GM23338 (cell line): ENCODE data around the gene CD99L2. TPM values are rescaled to one million over a fixed set of nuclear protein-coding genes. Genes with fewer than 3 reads are reported as not detected.

Experiments used
- ATAC-seq: fragments of 200-7000 bp; cut with Tn5 transposase; 3 replicates; pipeline ENCODE4 v1.9.1; 2020
- DNase-seq: peaks from one replicate; pipeline ENCODE4 v3.0.0-alpha.2; 2015; ENCODE audit warnings: low spot score
- H2AFZ ChIP-seq: fragments of 200-600 bp; sonication (generic); 2 replicates; pipeline ENCODE4 v1.8.0; 2016; ENCODE audit warnings: antibody characterized with exemption, mild to moderate bottlenecking, moderate library complexity
- H3F3A ChIP-seq: fragments of 200-600 bp; sonication (generic); replicated peaks from 2 replicates; pipeline ENCODE4 v1.8.0; 2017; ENCODE audit warnings: antibody characterized with exemption, mixed run types, low read depth
- H3K27ac ChIP-seq: fragments of 200-600 bp; sonication (generic); 2 replicates; pipeline ENCODE4 v1.6.1; 2016; ENCODE audit warnings: low read depth
- H3K27me3 ChIP-seq: fragments of 200-600 bp; sonication (generic); 2 replicates; pipeline ENCODE4 v1.8.0; 2016; ENCODE audit warnings: mild to moderate bottlenecking, mixed run types, moderate library complexity; ENCODE audit not compliant: insufficient read depth
- H3K36me3 ChIP-seq: fragments of 200-600 bp; sonication (generic); 2 replicates; pipeline ENCODE4 v1.8.0; 2016; ENCODE audit warnings: mild to moderate bottlenecking; ENCODE audit not compliant: insufficient read depth
- H3K4me1 ChIP-seq: fragments of 200-600 bp; sonication (generic); 2 replicates; pipeline ENCODE4 v1.8.0; 2016; ENCODE audit warnings: mild to moderate bottlenecking, moderate library complexity; ENCODE audit not compliant: insufficient read depth
- H3K4me2 ChIP-seq: fragments of 200-600 bp; sonication (generic); 2 replicates; pipeline ENCODE4 v1.7.1; 2017; ENCODE audit warnings: mixed run types
- H3K4me3 ChIP-seq: fragments of 200-600 bp; sonication (generic); 2 replicates; pipeline ENCODE4 v1.6.1; 2016; ENCODE audit warnings: mixed run types
- H3K79me2 ChIP-seq: fragments of 200-600 bp; sonication (generic); replicated peaks from 2 replicates; pipeline ENCODE4 v1.8.0; 2017; ENCODE audit warnings: mild to moderate bottlenecking; ENCODE audit not compliant: insufficient read depth
- H3K9me2 ChIP-seq: fragments of 200-600 bp; sonication (generic); 2 replicates; pipeline ENCODE4 v1.8.0; 2017; ENCODE audit not compliant: insufficient read depth
- H4K20me1 ChIP-seq: fragments of 200-600 bp; sonication (generic); replicated peaks from 2 replicates; pipeline ENCODE4 v1.8.0; 2017; ENCODE audit warnings: mild to moderate bottlenecking; ENCODE audit not compliant: insufficient read depth
- H3K27ac Mint-ChIP-seq: 2 replicates; pipeline ENCODE4 v1.8.0; 2020; ENCODE audit warnings: inconsistent platforms, mild to moderate bottlenecking, moderate library complexity, mixed read lengths
- H3K27me3 Mint-ChIP-seq: 3 replicates; pipeline ENCODE4 v1.8.0; 2022; ENCODE audit warnings: low read depth, mild to moderate bottlenecking, moderate library complexity, mixed read lengths, inconsistent platforms; ENCODE audit not compliant: insufficient read depth, poor library complexity
- H3K36me3 Mint-ChIP-seq: 3 replicates; pipeline ENCODE4 v1.8.0; 2021; ENCODE audit warnings: low read depth, mild to moderate bottlenecking, inconsistent platforms, moderate library complexity, mixed read lengths
- H3K4me1 Mint-ChIP-seq: 3 replicates; pipeline ENCODE4 v1.8.0; 2020; ENCODE audit warnings: mild to moderate bottlenecking, inconsistent platforms, mixed read lengths
- H3K4me3 Mint-ChIP-seq: 3 replicates; pipeline ENCODE4 v1.8.0; 2021; ENCODE audit warnings: moderate library complexity, mild to moderate bottlenecking, inconsistent platforms, mixed read lengths
- H3K9me3 Mint-ChIP-seq: 3 replicates; pipeline ENCODE4 v1.8.0; 2020; ENCODE audit warnings: moderate library complexity, mild to moderate bottlenecking, inconsistent platforms, mixed read lengths
- CREB1 ChIP-seq: fragments of 250-450 bp; sonication (Bioruptor Pico); IDR thresholded peaks from 2 replicates; pipeline ENCODE4 v1.5.0; 2020; ENCODE audit warnings: low read depth, mild to moderate bottlenecking, moderate library complexity
- CTCF ChIP-seq, 2 experiments: fragments of 200-600 bp in 1 of 2; sonication (generic) in 1 of 2; conservative IDR thresholded peaks; 2 replicates each; pipeline versions ENCODE4 v1.5.1 to v1.6.1; 2016 to 2017; ENCODE audit warnings: antibody characterized with exemption in 2 of 2, low read depth in 2 of 2, mild to moderate bottlenecking in 2 of 2, moderate library complexity in 1 of 2
- ETS1 ChIP-seq: IDR thresholded peaks from 2 replicates; pipeline ENCODE4 v1.6.1; 2016; ENCODE audit warnings: antibody characterized with exemption
- EZH2 ChIP-seq: fragments of 200-600 bp; sonication (generic); IDR thresholded peaks from one replicate; pipeline ENCODE4 v1.8.0; 2017; ENCODE audit warnings: antibody characterized with exemption, mild to moderate bottlenecking, low read depth; ENCODE audit not compliant: unreplicated experiment
- EZH2phosphoT487 ChIP-seq: fragments of 200-600 bp; sonication (generic); IDR thresholded peaks from one replicate; pipeline ENCODE4 v1.8.1; 2018; ENCODE audit warnings: antibody characterized with exemption; ENCODE audit not compliant: unreplicated experiment
- JUNB ChIP-seq: IDR thresholded peaks from one replicate; pipeline ENCODE4 v1.6.1; 2016; ENCODE audit warnings: antibody characterized with exemption; ENCODE audit not compliant: unreplicated experiment
- NANOG ChIP-seq: IDR thresholded peaks from 2 replicates; pipeline ENCODE4 v1.6.1; 2016; ENCODE audit warnings: antibody characterized with exemption, borderline replicate concordance
- POLR2AphosphoS5 ChIP-seq: IDR thresholded peaks from 2 replicates; pipeline ENCODE4 v1.6.1; 2016; ENCODE audit warnings: antibody characterized with exemption, low read depth
- REST ChIP-seq: IDR thresholded peaks from one replicate; pipeline ENCODE4 v1.6.1; 2018; ENCODE audit warnings: antibody characterized with exemption; ENCODE audit not compliant: unreplicated experiment
- STAT1 ChIP-seq: IDR thresholded peaks from one replicate; pipeline ENCODE4 v1.6.1; 2016; ENCODE audit warnings: antibody characterized with exemption; ENCODE audit not compliant: unreplicated experiment
- ZNF114 ChIP-seq: fragments of 250-450 bp; sonication (Bioruptor Pico); IDR thresholded peaks from 2 replicates; pipeline ENCODE4 v1.5.0; 2020; ENCODE audit warnings: mild to moderate bottlenecking, moderate library complexity
- ZNF331 ChIP-seq: fragments of 250-450 bp; sonication (Bioruptor Pico); IDR thresholded peaks from 2 replicates; pipeline ENCODE4 v1.5.0; 2020; ENCODE audit warnings: low read depth, mild to moderate bottlenecking, moderate library complexity
- ZNF462 ChIP-seq: fragments of 250-450 bp; sonication (Bioruptor Pico); IDR thresholded peaks from 2 replicates; pipeline ENCODE4 v1.5.0; 2020; ENCODE audit warnings: mild to moderate bottlenecking, moderate library complexity
- polyA plus RNA-seq: library from polyadenylated mRNA; unstranded; fragments of >200 nt; fragmentation: Nextera tagmentation; extraction: Ambion mirVana; gene quantifications from 2 replicates; pipeline ENCODE4 v1.2.1, GENCODE V29; 2016
- total RNA-seq: library from RNA; depleted of rRNA; stranded (reverse); fragments of >200 nt; shearing (Covaris generic); gene quantifications from 2 replicates; pipeline ENCODE4 v1.2.3, GENCODE V29; 2014

CD99L2 gene
- total and polyA plus RNA-seq, 2 experiments from 2014 or later: 2.6 to 6.4 TPM

GRCh38 chrX:150874448-150874847 lies 24.0 kb downstream of the CD99L2 start:
- DNase-seq: no peak
- H3K27me3 ChIP-seq: no peaks in the 10 kb centered on the region
- peaks cover 15% of the 10 kb centered on the region for H3K9me3 Mint-ChIP-seq
- no peaks in the 10 kb centered on the region for H3K9me2 ChIP-seq
- no peaks in the 10 kb centered on the region for H4K20me1 ChIP-seq
- ATAC-seq: no peak
- H3K4me3 Mint-ChIP-seq: no peak overlapping the region
- no peak overlapping the region; the same call in 1 of the 2 replicates for H3K27ac Mint-ChIP-seq
- H3K36me3 ChIP-seq: no peaks in the 10 kb centered on the region
- H3K4me1 Mint-ChIP-seq: peaks cover 42% of the 10 kb centered on the region
- no peak overlapping the region for H2AFZ ChIP-seq
- H3K27ac ChIP-seq: no peak overlapping the region
- H3K79me2 ChIP-seq: peaks cover 34% of the 10 kb centered on the region
- H3K4me1 ChIP-seq: 0 out of 2 replicates have a peak, but pooled peaks cover 6% of the 10 kb centered on the region
- H3K27me3 Mint-ChIP-seq: peaks cover 3% of the 10 kb centered on the region
- no peak overlapping the region for H3K4me3 ChIP-seq
- TF ChIP-seq ZNF114: no peak
- TF ChIP-seq CTCF (conservative IDR thresholded peaks at IDR 0.05; ENCODE audit: low read depth in 2 of 2): no peak
- no peak for TF ChIP-seq POLR2AphosphoS5
- TF ChIP-seq ZNF462: no peak
- no peak for TF ChIP-seq JUNB
- TF ChIP-seq STAT1: no peak
- no peak for TF ChIP-seq REST
- no peak for TF ChIP-seq ETS1
- no peak for TF ChIP-seq EZH2
- no peak for TF ChIP-seq CREB1
- TF ChIP-seq ZNF331 (CRISPR knock-in tag): no peak
- TF ChIP-seq EZH2phosphoT487: no peak
- TF ChIP-seq NANOG: no peak
- H3K4me2 ChIP-seq: no peak overlapping the region
- no peaks in the 10 kb centered on the region for H3F3A ChIP-seq
- peaks cover 29% of the 10 kb centered on the region for H3K36me3 Mint-ChIP-seq
